Measurements from ENCODE around the gene LRG1.
"Not testable (repeated sequence)": the region's sequence is repeated elsewhere in the genome, so short reads cannot be mapped to it uniquely, and the experiment has no call there.

The LRG1 gene

GRCh38 chr19:4575267-4576015 lies 35.6 kb upstream of the LRG1 start:
- no peak for DNase-seq

GRCh38 chr19:4573682-4574081 lies 33.8 kb upstream of the LRG1 start:
- no peak for DNase-seq

GRCh38 chr19:4571305-4571917 lies 31.6 kb upstream of the LRG1 start:
- DNase-seq = no peak

- no peak for DNase-seq
Measured at GRCh38 chr19:4570916-4571304, 31.1 kb upstream of the LRG1 start.

- DNase-seq = no peak
Measured at GRCh38 chr19:4570402-4570801, 30.6 kb upstream of the LRG1 start.

- no peak for DNase-seq
Measured at GRCh38 chr19:4568886-4569285, 29.1 kb upstream of the LRG1 start.

GRCh38 chr19:4567584-4568071 lies 27.8 kb upstream of the LRG1 start:
- DNase-seq = no peak

- DNase-seq = no peak
Measured at GRCh38 chr19:4566402-4567051, 26.7 kb upstream of the LRG1 start.

- DNase-seq = not testable (repeated sequence)
Measured at GRCh38 chr19:4563562-4563961, 23.7 kb upstream of the LRG1 start.

GRCh38 chr19:4562085-4562484 lies 22.2 kb upstream of the LRG1 start:
- DNase-seq = not testable (repeated sequence)

- DNase-seq = no peak
Measured at GRCh38 chr19:4559569-4559968, 19.7 kb upstream of the LRG1 start, which contains the start of gene SEMA6B. Gene SEMA6B (minus strand): TSS chr19:4559684. CDS start chr19:4558457, 1,227 bp downstream.

- no peak for DNase-seq
Measured at GRCh38 chr19:4557971-4558941, 18.4 kb upstream of the LRG1 start.

GRCh38 chr19:4557144-4557970 lies 17.5 kb upstream of the LRG1 start:
- DNase-seq = no peak

GRCh38 chr19:4556597-4557127 lies 16.8 kb upstream of the LRG1 start:
- no peak for DNase-seq

GRCh38 chr19:4555657-4556561 lies 16.1 kb upstream of the LRG1 start:
- DNase-seq = no peak

GRCh38 chr19:4554717-4555116 lies 14.9 kb upstream of the LRG1 start:
- DNase-seq = no peak

GRCh38 chr19:4553775-4554174 lies 13.9 kb upstream of the LRG1 start:
- DNase-seq = no peak

GRCh38 chr19:4553092-4553695 lies 13.4 kb upstream of the LRG1 start:
- no peak for DNase-seq

- no peak for DNase-seq
Measured at GRCh38 chr19:4552525-4552819, 12.6 kb upstream of the LRG1 start.

GRCh38 chr19:4550479-4551050 lies 10.7 kb upstream of the LRG1 start:
- no peak for DNase-seq
